ENCODE data around the gene ZIC4. TPM values are rescaled to one million over a fixed set of nuclear protein-coding genes. Genes with fewer than 3 reads are reported as not detected.
A peak's percentile ranks its signal among the peaks of the same experiment; 100 is the strongest.

The ZIC4 gene
- total RNA-seq, 1 donor from 2014 or later: 6.1 TPM

GRCh38 chr3:147411238-147411814, 5.0 kb upstream of the ZIC4 start:
- no peak for DNase-seq (ENCODE audit: low read depth, low spot score)
- peaks cover 97% of the 10 kb centered on the region for H3K27me3 Mint-ChIP-seq (ENCODE audit: low read depth)
- H3K36me3 Mint-ChIP-seq (ENCODE audit: low read depth): peaks cover 24% of the 10 kb centered on the region
- H3K9me3 Mint-ChIP-seq: no peaks in the 10 kb centered on the region
- H3K4me1 Mint-ChIP-seq: peaks cover 57% of the 10 kb centered on the region
- peak overlapping the region; percentile 28 for H3K27ac Mint-ChIP-seq (ENCODE audit: unreplicated experiment)
- TF ChIP-seq, protein P1, sequence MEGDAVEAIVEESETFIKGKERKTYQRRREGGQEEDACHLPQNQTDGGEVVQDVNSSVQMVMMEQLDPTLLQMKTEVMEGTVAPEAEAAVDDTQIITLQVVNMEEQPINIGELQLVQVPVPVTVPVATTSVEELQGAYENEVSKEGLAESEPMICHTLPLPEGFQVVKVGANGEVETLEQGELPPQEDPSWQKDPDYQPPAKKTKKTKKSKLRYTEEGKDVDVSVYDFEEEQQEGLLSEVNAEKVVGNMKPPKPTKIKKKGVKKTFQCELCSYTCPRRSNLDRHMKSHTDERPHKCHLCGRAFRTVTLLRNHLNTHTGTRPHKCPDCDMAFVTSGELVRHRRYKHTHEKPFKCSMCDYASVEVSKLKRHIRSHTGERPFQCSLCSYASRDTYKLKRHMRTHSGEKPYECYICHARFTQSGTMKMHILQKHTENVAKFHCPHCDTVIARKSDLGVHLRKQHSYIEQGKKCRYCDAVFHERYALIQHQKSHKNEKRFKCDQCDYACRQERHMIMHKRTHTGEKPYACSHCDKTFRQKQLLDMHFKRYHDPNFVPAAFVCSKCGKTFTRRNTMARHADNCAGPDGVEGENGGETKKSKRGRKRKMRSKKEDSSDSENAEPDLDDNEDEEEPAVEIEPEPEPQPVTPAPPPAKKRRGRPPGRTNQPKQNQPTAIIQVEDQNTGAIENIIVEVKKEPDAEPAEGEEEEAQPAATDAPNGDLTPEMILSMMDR (conservative IDR thresholded peaks at IDR 0.05): no peak
- peak overlapping the region; percentile 81 for H3K4me3 Mint-ChIP-seq

DNA sequence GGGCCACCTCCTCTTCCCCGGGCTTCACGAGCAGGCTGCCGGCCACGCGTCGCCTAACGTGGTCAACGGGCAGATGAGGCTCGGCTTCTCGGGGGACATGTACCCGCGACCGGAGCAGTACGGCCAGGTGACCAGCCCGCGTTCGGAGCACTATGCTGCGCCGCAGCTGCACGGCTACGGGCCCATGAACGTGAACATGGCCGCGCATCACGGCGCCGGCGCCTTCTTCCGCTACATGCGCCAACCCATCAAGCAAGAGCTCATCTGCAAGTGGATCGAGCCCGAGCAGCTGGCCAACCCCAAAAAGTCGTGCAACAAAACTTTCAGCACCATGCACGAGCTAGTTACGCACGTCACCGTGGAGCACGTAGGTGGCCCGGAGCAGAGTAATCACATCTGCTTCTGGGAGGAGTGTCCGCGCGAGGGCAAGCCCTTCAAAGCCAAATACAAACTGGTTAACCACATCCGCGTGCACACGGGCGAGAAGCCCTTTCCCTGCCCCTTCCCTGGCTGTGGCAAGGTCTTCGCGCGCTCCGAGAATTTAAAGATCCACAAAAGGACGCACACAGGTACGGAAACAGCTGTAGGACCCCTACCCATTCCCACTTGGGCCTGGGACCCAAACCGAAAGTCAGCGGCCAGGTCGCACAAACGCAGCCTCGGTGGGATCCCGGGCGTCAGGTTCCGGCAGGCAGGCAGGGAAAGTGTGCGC, 4.3 kb upstream of the ZIC4 start:
- peak overlapping the region; percentile 81 for H3K4me3 Mint-ChIP-seq
- peak overlapping the region; percentile 28 for H3K27ac Mint-ChIP-seq (ENCODE audit: unreplicated experiment)
- DNase-seq (ENCODE audit: low read depth, low spot score): no peak
- no peaks in the 10 kb centered on the region for H3K9me3 Mint-ChIP-seq
- H3K36me3 Mint-ChIP-seq (ENCODE audit: low read depth): peaks cover 24% of the 10 kb centered on the region
- TF ChIP-seq, protein P1 (conservative IDR thresholded peaks at IDR 0.05): no peak
- peaks cover 97% of the 10 kb centered on the region for H3K27me3 Mint-ChIP-seq (ENCODE audit: low read depth)
- peaks cover 58% of the 10 kb centered on the region for H3K4me1 Mint-ChIP-seq

GRCh38 chr3:147410116-147410525, 3.8 kb upstream of the ZIC4 start:
- no peak for DNase-seq (ENCODE audit: low read depth, low spot score)
- peaks cover 24% of the 10 kb centered on the region for H3K36me3 Mint-ChIP-seq (ENCODE audit: low read depth)
- peaks cover 97% of the 10 kb centered on the region for H3K27me3 Mint-ChIP-seq (ENCODE audit: low read depth)
- TF ChIP-seq, protein P1 (conservative IDR thresholded peaks at IDR 0.05): no peak
- H3K27ac Mint-ChIP-seq (ENCODE audit: unreplicated experiment): no peak overlapping the region
- no peaks in the 10 kb centered on the region for H3K9me3 Mint-ChIP-seq
- peaks cover 61% of the 10 kb centered on the region for H3K4me1 Mint-ChIP-seq
- H3K4me3 Mint-ChIP-seq: peak overlapping the region; percentile 81

GRCh38 chr3:147409143-147410115, 3.1 kb upstream of the ZIC4 start, which contains the start of gene ZIC1:
TSS of gene ZIC1 (plus strand) at chr3:147409365. CDS start at chr3:147410113, 748 bp downstream.
- H3K27me3 Mint-ChIP-seq (ENCODE audit: low read depth): peaks cover 97% of the 10 kb centered on the region
- no peak for DNase-seq (ENCODE audit: low read depth, low spot score)
- H3K4me3 Mint-ChIP-seq: peak within 1 kb of the TSS; percentile 94
- H3K4me1 Mint-ChIP-seq: peaks cover 63% of the 10 kb centered on the region
- H3K9me3 Mint-ChIP-seq: no peaks in the 10 kb centered on the region
- TF ChIP-seq, protein P1 (conservative IDR thresholded peaks at IDR 0.05): no peak
- H3K36me3 Mint-ChIP-seq (ENCODE audit: low read depth): peaks cover 19% of the 10 kb centered on the region
- peak within 1 kb of the TSS; percentile 75 for H3K27ac Mint-ChIP-seq (ENCODE audit: unreplicated experiment)

All from neural crest cell (in vitro differentiated cells).